ENCODE data around the gene CLCA2.
A peak's percentile ranks its signal among the peaks of the same experiment; 100 is the strongest.

Gene CLCA2
- 0 to 0.21 (median 0) reads per million in 9 experiments for total RNA-seq

DNA sequence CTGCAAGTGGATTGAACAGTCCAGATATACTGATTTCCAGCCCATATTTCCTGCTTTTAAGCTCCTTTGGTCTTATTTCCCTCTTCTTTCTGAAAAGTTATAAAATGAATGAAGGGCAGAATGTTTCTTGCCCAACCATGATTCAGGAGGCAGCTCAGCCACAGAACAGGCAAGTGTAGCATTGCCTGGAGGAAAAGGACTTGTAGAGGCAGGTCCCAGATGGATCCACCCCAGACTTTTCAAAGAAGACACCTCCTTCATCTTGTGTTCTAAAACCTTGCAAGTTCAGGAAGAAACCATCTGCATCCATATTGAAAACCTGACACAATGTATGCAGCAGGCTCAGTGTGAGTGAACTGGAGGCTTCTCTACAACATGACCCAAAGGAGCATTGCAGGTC is at the start of gene CLCA2:
Gene CLCA2, plus strand, starts transcription at position 299 of the 400 bp plus-strand sequence. Its CDS starts 77 bp downstream, at position 376.
- Mint-ChIP-seq H3K36me3 (ENCODE audit: insufficient read depth) (no peaks in the 10 kb centered on the region), H3K27me3 (peaks cover 10 to 14% of the 10 kb centered on the region in 2 donors), H3K4me3 (no peak within 1 kb of the TSS), H3K9me3 (no peaks in the 10 kb centered on the region), H3K27ac (no peak within 1 kb of the TSS), H3K4me1 (ENCODE audit: low read depth in 2 of 2) (peaks cover 3 to 4% of the 10 kb centered on the region in 2 donors)
- DNase-seq, result no peak
- no peak for ATAC-seq (replicated peaks)

GRCh38 chr1:86375688-86376087 is 48.3 kb upstream of the CLCA2 start:
- H3K9me3 Mint-ChIP-seq, result no peaks in the 10 kb centered on the region
- no peak overlapping the region for H3K27ac Mint-ChIP-seq
- H3K27me3 Mint-ChIP-seq, result no peaks in the 10 kb centered on the region
- no peak for DNase-seq
- ATAC-seq (replicated peaks), result no peak
- peaks cover 42% of the 10 kb centered on the region for H3K36me3 Mint-ChIP-seq (ENCODE audit: insufficient read depth)
- H3K4me1 Mint-ChIP-seq (ENCODE audit: low read depth in 2 of 2), result no peaks in the 10 kb centered on the region
- H3K4me3 Mint-ChIP-seq, result no peak overlapping the region

- H3K9me3 Mint-ChIP-seq, result no peaks in the 10 kb centered on the region
- H3K4me3 Mint-ChIP-seq, result peak overlapping the region in 1 of 2 donors; percentile 19
- DNase-seq (no peak), ATAC-seq (replicated peaks) (no peak)
- H3K36me3 Mint-ChIP-seq (ENCODE audit: insufficient read depth), result peaks cover 40% of the 10 kb centered on the region
- H3K27ac Mint-ChIP-seq, result peak overlapping the region in 1 of 2 donors; percentile 72
- H3K27me3 Mint-ChIP-seq, result no peaks in the 10 kb centered on the region
- peaks cover 0 to under 1% of the 10 kb centered on the region in 2 donors for H3K4me1 Mint-ChIP-seq (ENCODE audit: low read depth in 2 of 2)
These were observed 46.6 kb upstream of the CLCA2 start for GRCh38 chr1:86377341-86377740.

GRCh38 chr1:86378813-86379212 is 45.2 kb upstream of the CLCA2 start:
- Mint-ChIP-seq H3K4me1 (ENCODE audit: low read depth in 2 of 2) (peaks cover 0 to 3% of the 10 kb centered on the region in 2 donors), H3K36me3 (ENCODE audit: insufficient read depth) (peaks cover 36% of the 10 kb centered on the region), H3K27ac (no peak overlapping the region), H3K27me3 (no peaks in the 10 kb centered on the region), H3K4me3 (no peak overlapping the region), H3K9me3 (no peaks in the 10 kb centered on the region)
- DNase-seq (no peak), ATAC-seq (replicated peaks) (no peak)

DNA sequence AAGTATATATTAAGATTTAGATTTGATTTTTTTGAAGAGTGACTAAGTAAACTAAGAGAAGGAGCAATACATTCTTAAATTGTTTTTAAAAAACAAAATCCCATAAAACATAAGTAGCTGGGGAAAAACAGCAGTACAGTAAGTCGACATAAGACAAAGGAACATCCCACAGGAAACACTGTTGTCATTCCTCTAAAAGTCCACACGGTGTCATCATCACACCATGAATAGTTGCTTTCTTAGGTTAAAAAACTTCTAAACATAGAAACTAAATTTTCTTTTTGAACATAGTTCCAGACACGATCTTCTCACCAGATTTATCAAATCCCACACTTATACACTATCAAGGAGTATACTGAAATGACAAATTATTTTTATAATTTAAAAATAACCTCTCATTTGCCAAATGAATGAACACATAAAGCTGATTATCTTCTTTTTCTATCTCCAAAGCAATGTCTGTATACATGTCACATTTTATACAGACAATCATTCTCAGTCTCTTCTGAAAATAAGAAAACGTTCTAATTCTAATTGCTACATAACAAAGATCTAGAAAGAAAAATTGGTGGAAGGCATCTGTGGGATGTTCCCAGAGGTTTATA is 43.6 kb upstream of the CLCA2 start:
- Mint-ChIP-seq H3K4me1 (ENCODE audit: low read depth in 2 of 2) (peaks cover 0 to 3% of the 10 kb centered on the region in 2 donors), H3K4me3 (no peak overlapping the region), H3K9me3 (no peaks in the 10 kb centered on the region), H3K27ac (no peak overlapping the region), H3K36me3 (ENCODE audit: insufficient read depth) (peaks cover 29% of the 10 kb centered on the region), H3K27me3 (no peaks in the 10 kb centered on the region)
- DNase-seq, result peak in 2 of 3 experiments; percentile 12 to 19
- ATAC-seq (replicated peaks), result peak; percentile 79

- DNase-seq (no peak), ATAC-seq (replicated peaks) (no peak)
- Mint-ChIP-seq H3K27ac (no peak overlapping the region), H3K27me3 (no peaks in the 10 kb centered on the region), H3K4me1 (ENCODE audit: low read depth in 2 of 2) (peaks cover 0 to 3% of the 10 kb centered on the region in 2 donors), H3K36me3 (ENCODE audit: insufficient read depth) (peaks cover 30% of the 10 kb centered on the region), H3K9me3 (no peaks in the 10 kb centered on the region), H3K4me3 (no peak overlapping the region)
These were observed 42.7 kb upstream of the CLCA2 start for GRCh38 chr1:86381223-86381622.

GRCh38 chr1:86382878-86383277 is 41.1 kb upstream of the CLCA2 start:
- ATAC-seq (replicated peaks), result no peak

GRCh38 chr1:86387916-86388627 is 35.9 kb upstream of the CLCA2 start:
- ATAC-seq (replicated peaks), result no peak

More at GRCh38 chr1:86382878-86383277, 41.1 kb upstream of the CLCA2 start:
- Mint-ChIP-seq H3K4me3 (peak overlapping the region in 1 of 2 donors; percentile 51), H3K4me1 (ENCODE audit: low read depth in 2 of 2) (peaks cover 0 to 3% of the 10 kb centered on the region in 2 donors), H3K36me3 (ENCODE audit: insufficient read depth) (peaks cover 22% of the 10 kb centered on the region), H3K27me3 (no peaks in the 10 kb centered on the region), H3K9me3 (no peaks in the 10 kb centered on the region), H3K27ac (peak overlapping the region in 1 of 2 donors; percentile 31)
- DNase-seq, result no peak

DNA sequence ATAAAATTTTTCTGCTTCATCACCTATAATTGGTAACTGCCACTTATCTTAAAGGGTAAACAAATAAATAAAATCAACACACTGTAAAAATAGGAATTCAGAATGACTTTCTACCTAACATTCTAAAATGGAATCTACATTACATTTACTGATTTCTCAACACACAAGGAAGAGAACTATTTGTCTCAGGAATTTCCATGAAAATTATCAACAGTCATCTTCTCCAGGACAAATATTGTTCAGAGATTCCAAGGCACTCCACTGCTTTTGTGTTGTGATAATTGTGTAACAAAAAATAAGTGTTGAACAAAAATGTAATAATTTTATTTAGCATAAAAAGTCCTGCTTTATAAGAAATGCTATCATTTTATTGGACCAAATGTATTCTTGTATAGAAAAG is 35.2 kb upstream of the CLCA2 start:
- H3K4me3 Mint-ChIP-seq, result peak overlapping the region; percentile 67 to 77
- H3K27ac Mint-ChIP-seq, result peak overlapping the region; percentile 82 to 88

More at GRCh38 chr1:86387916-86388627, 35.9 kb upstream of the CLCA2 start:
- DNase-seq, result no peak
- no peaks in the 10 kb centered on the region for H3K27me3 Mint-ChIP-seq
- H3K27ac Mint-ChIP-seq, result no peak overlapping the region
- no peak overlapping the region for H3K4me3 Mint-ChIP-seq
- peaks cover 7% of the 10 kb centered on the region for H3K36me3 Mint-ChIP-seq (ENCODE audit: insufficient read depth)
- peaks cover 26 to 34% of the 10 kb centered on the region in 2 donors for H3K4me1 Mint-ChIP-seq (ENCODE audit: low read depth in 2 of 2)
- no peaks in the 10 kb centered on the region for H3K9me3 Mint-ChIP-seq

DNA sequence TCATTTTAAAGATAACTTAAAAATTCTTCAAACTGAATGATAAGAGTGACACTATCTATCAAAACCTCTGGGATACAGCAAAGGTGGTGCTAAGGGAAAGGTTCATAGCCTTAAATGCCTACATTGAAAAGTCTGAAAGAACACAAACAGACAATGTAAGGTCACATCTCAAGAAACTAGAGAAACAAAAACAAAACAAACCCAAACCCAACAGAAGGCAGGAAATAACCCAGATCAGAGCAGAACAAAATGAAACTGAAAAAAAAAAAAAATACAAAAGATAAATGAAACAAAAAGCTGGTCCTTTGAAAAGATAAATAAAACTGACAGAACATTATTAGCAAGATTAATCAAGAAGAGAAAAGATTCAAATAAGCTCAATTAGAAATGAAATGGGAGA is 34.7 kb upstream of the CLCA2 start:
- Mint-ChIP-seq H3K9me3 (no peaks in the 10 kb centered on the region), H3K4me3 (peak overlapping the region; percentile 67 to 77), H3K27ac (peak overlapping the region; percentile 82 to 88), H3K27me3 (no peaks in the 10 kb centered on the region), H3K36me3 (ENCODE audit: insufficient read depth) (peaks cover 11% of the 10 kb centered on the region), H3K4me1 (ENCODE audit: low read depth in 2 of 2) (peaks cover 33 to 43% of the 10 kb centered on the region in 2 donors)
- peak; percentile 88 for ATAC-seq (replicated peaks)
- DNase-seq, result no peak

More for the DNA sequence above, 35.2 kb upstream of the CLCA2 start:
- ATAC-seq (replicated peaks) (no peak), DNase-seq (no peak)
- peaks cover 7% of the 10 kb centered on the region for H3K36me3 Mint-ChIP-seq (ENCODE audit: insufficient read depth)
- no peaks in the 10 kb centered on the region for H3K9me3 Mint-ChIP-seq
- H3K4me1 Mint-ChIP-seq (ENCODE audit: low read depth in 2 of 2), result peaks cover 32 to 41% of the 10 kb centered on the region in 2 donors
- H3K27me3 Mint-ChIP-seq, result no peaks in the 10 kb centered on the region

- no peak for DNase-seq
- H3K27ac Mint-ChIP-seq, result peak overlapping the region; percentile 1 to 97
- H3K9me3 Mint-ChIP-seq, result no peaks in the 10 kb centered on the region
- H3K4me3 Mint-ChIP-seq, result peak overlapping the region; percentile 97
- peaks cover 47 to 58% of the 10 kb centered on the region in 2 donors for H3K4me1 Mint-ChIP-seq (ENCODE audit: low read depth in 2 of 2)
- H3K36me3 Mint-ChIP-seq (ENCODE audit: insufficient read depth), result peaks cover 29% of the 10 kb centered on the region
- no peaks in the 10 kb centered on the region for H3K27me3 Mint-ChIP-seq
- ATAC-seq (replicated peaks), result no peak
These were observed 29.6 kb upstream of the CLCA2 start for GRCh38 chr1:86394416-86394815.

GRCh38 chr1:86395751-86396497 is 28.0 kb upstream of the CLCA2 start, which contains the start of gene ODF2L:
Gene ODF2L, minus strand, starts transcription at chr1:86396323. Its CDS starts 9,296 bp downstream, at chr1:86387027.
- H3K27ac Mint-ChIP-seq, result peak within 1 kb of the TSS; percentile 97
- no peaks in the 10 kb centered on the region for H3K9me3 Mint-ChIP-seq
- peak; percentile 98 for ATAC-seq (replicated peaks)
- peaks cover 35 to 43% of the 10 kb centered on the region in 2 donors for H3K4me1 Mint-ChIP-seq (ENCODE audit: low read depth in 2 of 2)
- peak; percentile 83 to 87 (median 86) for DNase-seq
- H3K4me3 Mint-ChIP-seq, result peak within 1 kb of the TSS; percentile 97
- H3K27me3 Mint-ChIP-seq, result no peaks in the 10 kb centered on the region
- H3K36me3 Mint-ChIP-seq (ENCODE audit: insufficient read depth), result peaks cover 26% of the 10 kb centered on the region

DNA sequence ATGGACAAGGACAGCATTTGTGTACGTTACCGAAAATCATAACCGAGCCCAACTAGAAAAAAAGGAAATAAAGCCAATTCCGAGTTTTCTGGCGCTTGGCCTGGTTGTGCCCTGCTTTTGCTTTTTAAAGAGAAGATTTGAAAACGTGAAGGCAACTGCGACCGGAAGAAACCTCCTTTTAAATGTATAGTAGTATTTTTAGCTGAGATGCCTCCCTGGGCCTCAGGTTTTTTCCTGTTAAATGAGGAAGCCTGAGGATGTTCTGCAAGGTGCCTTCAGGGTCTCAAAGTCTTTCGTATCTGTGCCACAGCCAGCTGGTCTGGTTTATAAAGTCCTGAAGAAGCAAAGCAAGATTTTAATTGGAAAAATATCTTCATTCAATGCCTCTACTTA is 27.5 kb upstream of the CLCA2 start:
- ATAC-seq (replicated peaks) (peak; percentile 23), DNase-seq (no peak)
- Mint-ChIP-seq H3K9me3 (no peaks in the 10 kb centered on the region), H3K27ac (peak overlapping the region; percentile 97), H3K27me3 (no peaks in the 10 kb centered on the region), H3K4me1 (ENCODE audit: low read depth in 2 of 2) (peaks cover 29 to 37% of the 10 kb centered on the region in 2 donors), H3K36me3 (ENCODE audit: insufficient read depth) (peaks cover 26% of the 10 kb centered on the region), H3K4me3 (peak overlapping the region; percentile 97)

All from effector memory CD8-positive, alpha-beta T cell (primary cell).